HCT116 (cell line): ENCODE measurements around the gene ARHGAP18. TPM values are rescaled to one million over a fixed set of nuclear protein-coding genes. Genes with fewer than 3 reads are reported as not detected.

Experiments
- ATAC-seq: fragments of 200-7000 bp; cut with Tn5 transposase; 2 replicates; pipeline ENCODE4 v1.9.1; 2020; ENCODE audit warnings: mild to moderate bottlenecking, moderate library complexity
- BruUV-seq: library from RNA; stranded (reverse); fragments of 400-500 nt; replicated peaks from 2 replicates; lab custom pipeline; 2021; lab: Mats Ljungman, UMichigan
- CTCF ChIA-PET: fragments of 300-600 bp; sonication (Branson Sonifier 250); formaldehyde crosslinking; loops from one replicate; lab custom pipeline; 2021; ENCODE audit warnings: antibody characterized with exemption; lab: Charles Lee
- POLR2A ChIA-PET: fragments of 300-600, 350-600 bp; sonication (Branson Sonifier 250); formaldehyde crosslinking; loops from one replicate; lab custom pipeline; 2021; ENCODE audit warnings: antibody characterized with exemption; lab: Charles Lee
- RAD21 ChIA-PET, 2 experiments: fragments of 300-600 bp; sonication (Branson Sonifier 250); formaldehyde crosslinking; loops; one replicate each; lab custom pipeline; 2023; ENCODE audit warnings: low total read pairs in 2 of 2; ENCODE audit not compliant: uncharacterized antibody in 2 of 2, unreplicated experiment in 2 of 2, low non-redundant PET in 1 of 2; lab: Charles Lee
- DNase-seq: peaks from one replicate; pipeline ENCODE4 v3.0.0-alpha.2; 2010; ENCODE audit warnings: low read depth, low spot score
- H2AFZ ChIP-seq: fragments of 200-600 bp; shearing (Covaris generic), sonication (generic); 2 replicates; pipeline ENCODE4 v1.6.1; 2017; ENCODE audit warnings: low read depth, mixed run types, mixed read lengths, antibody characterized with exemption, low read length; ENCODE audit not compliant: poor library complexity, severe bottlenecking
- H3K27ac ChIP-seq: 2 replicates; pipeline ENCODE4 v1.5.1; 2012; ENCODE audit warnings: low read depth, low read length
- H3K27me3 ChIP-seq: fragments of 200-600 bp; sonication (generic); 2 replicates; pipeline ENCODE4 v1.6.1; 2016; ENCODE audit warnings: mixed run types, low read length, mixed read lengths; ENCODE audit not compliant: insufficient read depth
- H3K36me3 ChIP-seq, 2 experiments: fragments of 200-500 bp in 1 of 2; fragments of 200-600 bp in 1 of 2; sonication (Bioruptor generic) in 1 of 2; sonication (generic) in 1 of 2; 2 replicates each; pipeline versions ENCODE4 v1.5.1 to v1.6.1; 2014 to 2016; ENCODE audit warnings: low read length in 2 of 2, inconsistent platforms in 1 of 2, mixed read lengths in 1 of 2, mixed run types in 1 of 2; ENCODE audit not compliant: insufficient read depth in 2 of 2, control insufficient read depth in 1 of 2
- H3K4me1 ChIP-seq, 2 experiments: fragments of 200-600 bp in 1 of 2; sonication (generic) in 1 of 2; 2 replicates each; pipeline versions ENCODE4 v1.5.1 to v1.6.1; 2012 to 2017; ENCODE audit warnings: low read length in 2 of 2, inconsistent platforms in 1 of 2, mild to moderate bottlenecking in 1 of 2, mixed read lengths in 1 of 2, mixed run types in 1 of 2, moderate library complexity in 1 of 2; ENCODE audit not compliant: insufficient read depth in 2 of 2, control insufficient read depth in 1 of 2
- H3K4me2 ChIP-seq: fragments of 200-600 bp; sonication (generic); 2 replicates; pipeline ENCODE4 v1.6.1; 2017; ENCODE audit warnings: mixed run types, low read length, mixed read lengths
- H3K4me3 ChIP-seq, 2 experiments: fragments of 200-600 bp in 1 of 2; sonication (generic) in 1 of 2; replicated peaks in 1 of 2; 2 replicates each; pipeline ENCODE4 v1.5.1; 2011 to 2016; ENCODE audit warnings: low read length in 2 of 2, control low read depth in 1 of 2, low read depth in 1 of 2, mild to moderate bottlenecking in 1 of 2, mixed read lengths in 1 of 2, mixed run types in 1 of 2
- H3K79me2 ChIP-seq: fragments of 200-600 bp; sonication (generic); 2 replicates; pipeline ENCODE4 v1.6.1; 2017; ENCODE audit warnings: mild to moderate bottlenecking, mixed run types, low read length, moderate library complexity, mixed read lengths; ENCODE audit not compliant: insufficient read depth
- H3K9ac ChIP-seq: fragments of 200-600 bp; sonication (generic); 2 replicates; pipeline ENCODE4 v1.6.1; 2016; ENCODE audit warnings: low read length, mixed read lengths
- H3K9me2 ChIP-seq: fragments of 200-600 bp; sonication (generic), shearing (Covaris generic); 2 replicates; pipeline ENCODE4 v1.6.1; 2017; ENCODE audit warnings: mixed run types, mild to moderate bottlenecking, moderate library complexity; ENCODE audit not compliant: insufficient read depth
- H3K9me3 ChIP-seq, 2 experiments: fragments of 200-500 bp in 1 of 2; fragments of 200-600 bp in 1 of 2; sonication (Bioruptor generic) in 1 of 2; sonication (generic) in 1 of 2; 2 replicates each; pipeline ENCODE4 v1.6.1; 2014 to 2017; ENCODE audit warnings: low read length in 2 of 2, mixed read lengths in 2 of 2, inconsistent platforms in 1 of 2, low read depth in 1 of 2, mild to moderate bottlenecking in 1 of 2, mixed run types in 1 of 2, moderate library complexity in 1 of 2; ENCODE audit not compliant: control insufficient read depth in 1 of 2, insufficient read depth in 1 of 2
- H4K20me1 ChIP-seq: fragments of 200-600 bp; sonication (generic), shearing (Covaris generic); 2 replicates; pipeline ENCODE4 v1.6.1; 2017; ENCODE audit warnings: mixed run types, mild to moderate bottlenecking, moderate library complexity; ENCODE audit not compliant: insufficient read depth
- ATF3 ChIP-seq: IDR thresholded peaks from 2 replicates; pipeline ENCODE4 v1.6.1; 2012
- CBX3 ChIP-seq: IDR thresholded peaks from 2 replicates; pipeline ENCODE4 v1.6.1; 2012; ENCODE audit warnings: low read depth
- CEBPB ChIP-seq: IDR thresholded peaks from 2 replicates; pipeline ENCODE4 v1.6.1; 2012; ENCODE audit warnings: low read depth
- CTCF ChIP-seq, 3 experiments: fragments of 200-600 bp in 1 of 3; sonication (generic) in 1 of 3; IDR thresholded peaks in 2 of 3; conservative IDR thresholded peaks in 1 of 3; 2 replicates each; pipeline ENCODE4 v1.5.1; 2012 to 2017; ENCODE audit warnings: low read depth in 2 of 3, low read length in 2 of 3, antibody characterized with exemption in 1 of 3, borderline replicate concordance in 1 of 3, control low read depth in 1 of 3, mild to moderate bottlenecking in 1 of 3, mixed read lengths in 1 of 3, mixed run types in 1 of 3, moderate library complexity in 1 of 3; ENCODE audit not compliant: insufficient read depth in 1 of 3
- EZH2phosphoT487 ChIP-seq: fragments of 200-600 bp; IDR thresholded peaks from 2 replicates; pipeline ENCODE4 v1.6.1; 2018; ENCODE audit warnings: antibody characterized with exemption, borderline replicate concordance
- FOSL1 ChIP-seq: IDR thresholded peaks from 2 replicates; pipeline ENCODE4 v1.6.1; 2012; ENCODE audit warnings: low read depth
- RAD21 ChIP-seq: IDR thresholded peaks from 2 replicates; pipeline ENCODE4 v1.6.1; 2012; ENCODE audit warnings: low read depth, mild to moderate bottlenecking
- REST ChIP-seq: IDR thresholded peaks from 2 replicates; pipeline ENCODE4 v1.6.1; 2012; ENCODE audit warnings: low read depth
- SP1 ChIP-seq: IDR thresholded peaks from 2 replicates; pipeline ENCODE4 v1.6.1; 2012; ENCODE audit warnings: low read depth
- SRF ChIP-seq: IDR thresholded peaks from 2 replicates; pipeline ENCODE4 v1.6.1; 2012; ENCODE audit warnings: low read depth
- TCF7L2 ChIP-seq: IDR thresholded peaks from 2 replicates; pipeline ENCODE4 v1.7.0; 2011; ENCODE audit warnings: borderline replicate concordance, inconsistent platforms; ENCODE audit not compliant: insufficient read depth, insufficient read length; ENCODE audit errors: extremely low read depth
- YY1 ChIP-seq: IDR thresholded peaks from 2 replicates; pipeline ENCODE4 v1.6.1; 2011; ENCODE audit warnings: low read length, low read depth, moderate library complexity, mild to moderate bottlenecking; ENCODE audit not compliant: insufficient replicate concordance; ENCODE audit errors: extremely low read depth
- ZBTB33 ChIP-seq: IDR thresholded peaks from 2 replicates; pipeline ENCODE4 v1.6.1; 2011; ENCODE audit warnings: mild to moderate bottlenecking, low read length, moderate library complexity; ENCODE audit not compliant: insufficient replicate concordance; ENCODE audit errors: extremely low read depth
- ZFX ChIP-seq: fragments of 450-650 bp; IDR thresholded peaks from 2 replicates; pipeline ENCODE4 v1.6.1; 2017
- ZNF274 ChIP-seq: fragments of 200-500 bp; sonication (Bioruptor generic); IDR thresholded peaks from 2 replicates; pipeline ENCODE4 v1.6.1; 2014; ENCODE audit warnings: mild to moderate bottlenecking, low read depth, low read length, inconsistent platforms
- intact Hi-C: fragments of 100-400 bp; cut with micrococcal nuclease; formaldehyde crosslinking; loops from 2 replicates; pipeline ENCODE4 v1.10.0; 2022
- total RNA-seq: library from RNA; stranded (reverse); gene quantifications from one replicate; pipeline ENCODE4 v1.2.1, GENCODE V29; 2021; ENCODE audit not compliant: unreplicated experiment

Gene ARHGAP18
- total RNA-seq, 1 experiment from 2014 or later = 70.3 TPM

GRCh38 chr6:129655334-129655733 is 54.6 kb downstream of the ARHGAP18 start:
- RAD21 ChIA-PET = interaction anchor here in 1 of 2 experiments (0.7 kb wide), 1 partner anchor 32 kb away, joined by 3 read pairs; no protein-coding TSS in a partner anchor
- DNase-seq (no peak), ATAC-seq (no peak)
- no TSS peak for BruUV-seq
- CTCF ChIA-PET = no interaction called here
- Histone ChIP-seq H3K27ac (peak overlapping the region; percentile 99), H2AFZ (no peak overlapping the region), H4K20me1 (no peaks in the 10 kb centered on the region), H3K4me1 (peaks cover 82 to 94% of the 10 kb centered on the region in 2 experiments), H3K36me3 (no peaks in the 10 kb centered on the region), H3K4me2 (peak overlapping the region; percentile 29; the same call in 1 of the 2 replicates), H3K4me3 (no peak overlapping the region), H3K9me3 (no peaks in the 10 kb centered on the region), H3K9me2 (no peaks in the 10 kb centered on the region), H3K79me2 (peaks cover 91% of the 10 kb centered on the region), H3K27me3 (no peaks in the 10 kb centered on the region), H3K9ac (no peak overlapping the region)
- POLR2A ChIA-PET = interaction anchor here (1.3 to 1.6 kb wide), 2 partner anchors 22 to 29 kb away, joined by 3 to 7 read pairs; no protein-coding TSS in a partner anchor
- TF ChIP-seq CTCF (IDR thresholded peaks at IDR 0.05 in 2 of 3, conservative IDR thresholded peaks at IDR 0.05 in 1 of 3; ENCODE audit: borderline replicate concordance in 1 of 3, insufficient read depth in 1 of 3, low read depth in 2 of 3, low read length in 2 of 3) = no peak
- TF ChIP-seq CEBPB = no peak
- no peak for TF ChIP-seq ZBTB33
- TF ChIP-seq TCF7L2 = peak; percentile 72
- TF ChIP-seq ZFX = no peak
- no peak for TF ChIP-seq REST
- 0 out of 2 replicates have a peak, but pooled peaks have one; percentile 1 for TF ChIP-seq FOSL1
- TF ChIP-seq EZH2phosphoT487 = no peak
- no peak for TF ChIP-seq RAD21
- TF ChIP-seq SP1 = no peak
- no peak for TF ChIP-seq CBX3
- no peak for TF ChIP-seq YY1
- no peak for TF ChIP-seq ZNF274
- no peak for TF ChIP-seq SRF
- no peak for TF ChIP-seq ATF3
- intact Hi-C loops = no loop called here
